Endothelial cell of umbilical vein (primary cell): ENCODE measurements around the gene CYP19A1. TPM values are rescaled to one million over a fixed set of nuclear protein-coding genes. Genes with fewer than 3 reads are reported as not detected.

Source experiments
- BruUV-seq: library from RNA; stranded (reverse); fragments of 400-500 nt; replicated peaks from 2 replicates; lab custom pipeline; 2021; lab: Mats Ljungman, UMichigan
- CTCF ChIA-PET: fragments of 300-600, 350-600 bp; sonication (Branson Sonifier 250); formaldehyde crosslinking; loops from one replicate; lab custom pipeline; 2021; ENCODE audit warnings: antibody characterized with exemption, inconsistent platforms; lab: Charles Lee
- POLR2A ChIA-PET: fragments of 300-600, 350-600 bp; sonication (Branson Sonifier 250); formaldehyde crosslinking; loops from one replicate; lab custom pipeline; 2021; ENCODE audit warnings: antibody characterized with exemption, inconsistent platforms; lab: Charles Lee
- DNase-seq: peaks from one replicate; pipeline ENCODE4 v3.0.0-alpha.2; 2011; ENCODE audit warnings: low read depth, low spot score
- FAIRE-seq: peaks from 2 replicates; lab custom pipeline; 2011; peaks lifted over from hg19 to GRCh38; lab: Jason Lieb, UNC
- H2AFZ ChIP-seq: 2 replicates; pipeline ENCODE4 v1.6.0; 2012; ENCODE audit warnings: low read depth, low read length, control low read depth, inconsistent platforms
- H3K27ac ChIP-seq: 2 replicates; pipeline ENCODE4 v1.5.1; 2011; ENCODE audit warnings: low read depth, mild to moderate bottlenecking, control low read depth, low read length, moderate library complexity; ENCODE audit not compliant: insufficient read depth
- H3K27me3 ChIP-seq, 2 experiments: 2 replicates each; pipeline versions ENCODE4 v1.6.0 to v1.6.1; 2011; ENCODE audit warnings: low read length in 2 of 2, mixed read lengths in 1 of 2; ENCODE audit not compliant: control insufficient read depth in 2 of 2, insufficient read depth in 2 of 2
- H3K36me3 ChIP-seq, 2 experiments: 2 replicates in 1 of 2; 3 replicates in 1 of 2; pipeline ENCODE4 v1.5.1; 2011; ENCODE audit warnings: low read length in 2 of 2, mild to moderate bottlenecking in 1 of 2, moderate library complexity in 1 of 2; ENCODE audit not compliant: control insufficient read depth in 2 of 2, insufficient read depth in 2 of 2; ENCODE audit errors: extremely low read depth in 1 of 2
- H3K4me1 ChIP-seq: 3 replicates; pipeline ENCODE4 v1.5.1; 2011; ENCODE audit warnings: mild to moderate bottlenecking, low read length; ENCODE audit not compliant: control insufficient read depth, insufficient read depth; ENCODE audit errors: extremely low read depth
- H3K4me2 ChIP-seq: 2 replicates; pipeline ENCODE4 v1.6.1; 2011; ENCODE audit warnings: low read length, control low read depth, mixed read lengths; ENCODE audit not compliant: insufficient read depth
- H3K4me3 ChIP-seq, 3 experiments: fragments of 200-600 bp in 1 of 3; sonication (generic), shearing (Covaris generic) in 1 of 3; replicated peaks in 1 of 3; 2 replicates each; pipeline ENCODE4 v1.5.1; 2011 to 2016; ENCODE audit warnings: control low read depth in 3 of 3, low read length in 3 of 3, mild to moderate bottlenecking in 2 of 3, inconsistent platforms in 1 of 3, low read depth in 1 of 3, moderate library complexity in 1 of 3; ENCODE audit not compliant: insufficient read depth in 1 of 3
- H3K79me2 ChIP-seq: 2 replicates; pipeline ENCODE4 v1.6.0; 2012; ENCODE audit warnings: low read length, inconsistent platforms; ENCODE audit not compliant: control insufficient read depth, insufficient read depth
- H3K9ac ChIP-seq: replicated peaks from 2 replicates; pipeline ENCODE3; 2011; ENCODE audit warnings: low read length, control low read depth; ENCODE audit not compliant: insufficient read depth; ENCODE audit errors: extremely low read depth
- H3K9me1 ChIP-seq: replicated peaks from 3 replicates; pipeline ENCODE4 v1.6.0; 2011; ENCODE audit warnings: mild to moderate bottlenecking, low read length; ENCODE audit not compliant: control insufficient read depth, insufficient read depth; ENCODE audit errors: extremely low read depth
- H3K9me3 ChIP-seq: replicated peaks from 2 replicates; pipeline ENCODE4 v1.5.1; 2012; ENCODE audit warnings: low read length, inconsistent platforms; ENCODE audit not compliant: control insufficient read depth, insufficient read depth
- H4K20me1 ChIP-seq: replicated peaks from 2 replicates; pipeline ENCODE3; 2011; ENCODE audit warnings: mild to moderate bottlenecking, low read length; ENCODE audit not compliant: control insufficient read depth, insufficient read depth; ENCODE audit errors: extremely low read depth
- EZH2 ChIP-seq: IDR thresholded peaks from 2 replicates; pipeline ENCODE4 v1.6.1; 2012; ENCODE audit warnings: borderline replicate concordance, low read depth, mild to moderate bottlenecking, moderate library complexity, low read length, inconsistent platforms; ENCODE audit not compliant: severe bottlenecking
- FOS ChIP-seq: IDR thresholded peaks from 2 replicates; pipeline ENCODE4 v1.6.1; 2011; ENCODE audit warnings: mild to moderate bottlenecking, low read length, moderate library complexity, borderline replicate concordance; ENCODE audit not compliant: insufficient read depth
- GATA2 ChIP-seq: IDR thresholded peaks from 2 replicates; pipeline ENCODE4 v1.7.0; 2011; ENCODE audit warnings: low read depth, mild to moderate bottlenecking, moderate library complexity, mixed read lengths, low read length; ENCODE audit not compliant: insufficient read length, insufficient read depth
- JUN ChIP-seq: IDR thresholded peaks from 2 replicates; pipeline ENCODE4 v1.6.1; 2011; ENCODE audit warnings: borderline replicate concordance, low read depth; ENCODE audit not compliant: insufficient read length, insufficient read depth
- MYC ChIP-seq: IDR thresholded peaks from one replicate; pipeline ENCODE4 v1.6.1; 2011; ENCODE audit warnings: mild to moderate bottlenecking, low read depth, low read length
- POLR2A ChIP-seq: IDR thresholded peaks from 2 replicates; pipeline ENCODE4 v1.6.1; 2012; ENCODE audit warnings: low read depth, mild to moderate bottlenecking, control low read depth, low read length
- POLR2AphosphoS5 ChIP-seq: IDR thresholded peaks from 2 replicates; pipeline ENCODE4 v1.6.1; 2012; ENCODE audit warnings: low read depth, mild to moderate bottlenecking, control low read depth, low read length, moderate library complexity; ENCODE audit not compliant: insufficient read depth
- dilution Hi-C: fragments of 300-500 bp; cut with MboI; formaldehyde crosslinking; loops from one replicate; pipeline ENCODE4 v1.15.0; 2019; ENCODE audit warnings: low sequenced_read_pairs; ENCODE audit not compliant: extremely low pct_ligation_motif_present
- intact Hi-C: fragments of 100-400 bp; cut with micrococcal nuclease; formaldehyde crosslinking; loops from one replicate; pipeline ENCODE4 v1.10.0; 2022
- polyA plus RNA-seq, 4 experiments: library from polyadenylated mRNA; depleted of rRNA in 3 of 4; stranded (reverse) in 3 of 4; unstranded in 1 of 4; fragments of >200 nt; gene quantifications; 2 replicates each; pipeline versions ENCODE4 v1.2.1 to v1.2.3, GENCODE V29; 2011 to 2012; ENCODE audit warnings: missing spikeins in 1 of 4
- total RNA-seq: library from RNA; stranded (reverse); gene quantifications from 2 replicates; pipeline ENCODE4 v1.2.3, GENCODE V29; 2021
- TF ChIP-seq, protein P1 (sequence below), 2 donors: IDR thresholded peaks; 1 replicate in 1 of 2; 2 replicates in 1 of 2; pipeline ENCODE4 v1.5.1; 2011; ENCODE audit warnings: low read length in 2 of 2, mild to moderate bottlenecking in 2 of 2, moderate library complexity in 2 of 2, control low read depth in 1 of 2, inconsistent platforms in 1 of 2, low read depth in 1 of 2; ENCODE audit not compliant: insufficient read depth in 1 of 2; ENCODE audit errors: extremely low read depth in 1 of 2
- TF ChIP-seq, protein P2 (sequence below): IDR thresholded peaks from 2 replicates; pipeline ENCODE4 v1.6.1; 2011; ENCODE audit not compliant: insufficient read depth, insufficient read length

CYP19A1 gene
- total and polyA plus RNA-seq, 2 donors (not counting 3 experiments of a cell fraction or from before 2014, with no cell fraction given), result not detected

DNA sequence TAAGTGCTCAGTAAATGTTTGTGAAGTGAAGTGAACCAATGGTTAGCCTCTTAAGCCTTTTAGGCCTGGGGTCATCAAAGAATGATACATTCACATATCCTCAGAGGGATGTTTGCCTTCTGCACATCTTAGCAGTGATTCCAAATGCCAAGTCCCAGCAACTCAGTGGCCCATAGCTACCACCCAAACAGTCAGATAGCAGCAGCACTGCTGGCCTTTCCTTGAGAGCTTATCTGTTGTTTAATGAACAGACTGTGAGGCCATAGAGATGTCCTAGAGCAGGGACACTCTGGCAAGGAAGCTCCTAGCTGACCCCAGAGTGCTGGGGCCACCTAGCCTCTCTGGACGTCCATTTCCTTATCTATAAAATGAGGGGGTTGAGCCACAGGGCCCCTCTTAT is 86.8 kb downstream of the CYP19A1 start:
- TF ChIP-seq, protein P1, sequence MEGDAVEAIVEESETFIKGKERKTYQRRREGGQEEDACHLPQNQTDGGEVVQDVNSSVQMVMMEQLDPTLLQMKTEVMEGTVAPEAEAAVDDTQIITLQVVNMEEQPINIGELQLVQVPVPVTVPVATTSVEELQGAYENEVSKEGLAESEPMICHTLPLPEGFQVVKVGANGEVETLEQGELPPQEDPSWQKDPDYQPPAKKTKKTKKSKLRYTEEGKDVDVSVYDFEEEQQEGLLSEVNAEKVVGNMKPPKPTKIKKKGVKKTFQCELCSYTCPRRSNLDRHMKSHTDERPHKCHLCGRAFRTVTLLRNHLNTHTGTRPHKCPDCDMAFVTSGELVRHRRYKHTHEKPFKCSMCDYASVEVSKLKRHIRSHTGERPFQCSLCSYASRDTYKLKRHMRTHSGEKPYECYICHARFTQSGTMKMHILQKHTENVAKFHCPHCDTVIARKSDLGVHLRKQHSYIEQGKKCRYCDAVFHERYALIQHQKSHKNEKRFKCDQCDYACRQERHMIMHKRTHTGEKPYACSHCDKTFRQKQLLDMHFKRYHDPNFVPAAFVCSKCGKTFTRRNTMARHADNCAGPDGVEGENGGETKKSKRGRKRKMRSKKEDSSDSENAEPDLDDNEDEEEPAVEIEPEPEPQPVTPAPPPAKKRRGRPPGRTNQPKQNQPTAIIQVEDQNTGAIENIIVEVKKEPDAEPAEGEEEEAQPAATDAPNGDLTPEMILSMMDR (IDR thresholded peaks at IDR 0.05; ENCODE audit: extremely low read depth in 1 of 2, insufficient read depth in 1 of 2, low read depth in 1 of 2, low read length in 2 of 2), result no peak
- TF ChIP-seq JUN (no peak), GATA2 (no peak), POLR2A (no peak), POLR2AphosphoS5 (no peak), FOS (no peak), MYC (no peak), EZH2 (no peak)
- TF ChIP-seq, protein P2, sequence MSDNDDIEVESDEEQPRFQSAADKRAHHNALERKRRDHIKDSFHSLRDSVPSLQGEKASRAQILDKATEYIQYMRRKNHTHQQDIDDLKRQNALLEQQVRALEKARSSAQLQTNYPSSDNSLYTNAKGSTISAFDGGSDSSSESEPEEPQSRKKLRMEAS, result no peak
- no peaks in the 10 kb centered on the region for H3K9me3 ChIP-seq
- no peak overlapping the region for H3K27ac ChIP-seq
- no peaks in the 10 kb centered on the region for H3K79me2 ChIP-seq
- BruUV-seq, result no TSS peak
- DNase-seq, result no peak
- ChIA-PET POLR2A (no interaction called here), CTCF (interaction anchor here (1.1 kb wide), 1 partner anchor 53 kb away, joined by 3 read pairs; no protein-coding TSS in a partner anchor)
- H3K9ac ChIP-seq, result no peak overlapping the region
- no peak overlapping the region for H2AFZ ChIP-seq
- H3K4me1 ChIP-seq, result peaks cover 5% of the 10 kb centered on the region
- no peak overlapping the region for H3K4me3 ChIP-seq
- dilution Hi-C loops, result no loop called here
- intact Hi-C loops, result no loop called here
- H4K20me1 ChIP-seq, result no peaks in the 10 kb centered on the region
- H3K9me1 ChIP-seq, result no peaks in the 10 kb centered on the region
- peaks cover 30 to 32% of the 10 kb centered on the region in 2 experiments for H3K27me3 ChIP-seq
- H3K36me3 ChIP-seq, result no peaks in the 10 kb centered on the region
- H3K4me2 ChIP-seq, result no peak overlapping the region
- no peak for FAIRE-seq
